ENCODE data around the gene AATK.

AATK gene

DNA sequence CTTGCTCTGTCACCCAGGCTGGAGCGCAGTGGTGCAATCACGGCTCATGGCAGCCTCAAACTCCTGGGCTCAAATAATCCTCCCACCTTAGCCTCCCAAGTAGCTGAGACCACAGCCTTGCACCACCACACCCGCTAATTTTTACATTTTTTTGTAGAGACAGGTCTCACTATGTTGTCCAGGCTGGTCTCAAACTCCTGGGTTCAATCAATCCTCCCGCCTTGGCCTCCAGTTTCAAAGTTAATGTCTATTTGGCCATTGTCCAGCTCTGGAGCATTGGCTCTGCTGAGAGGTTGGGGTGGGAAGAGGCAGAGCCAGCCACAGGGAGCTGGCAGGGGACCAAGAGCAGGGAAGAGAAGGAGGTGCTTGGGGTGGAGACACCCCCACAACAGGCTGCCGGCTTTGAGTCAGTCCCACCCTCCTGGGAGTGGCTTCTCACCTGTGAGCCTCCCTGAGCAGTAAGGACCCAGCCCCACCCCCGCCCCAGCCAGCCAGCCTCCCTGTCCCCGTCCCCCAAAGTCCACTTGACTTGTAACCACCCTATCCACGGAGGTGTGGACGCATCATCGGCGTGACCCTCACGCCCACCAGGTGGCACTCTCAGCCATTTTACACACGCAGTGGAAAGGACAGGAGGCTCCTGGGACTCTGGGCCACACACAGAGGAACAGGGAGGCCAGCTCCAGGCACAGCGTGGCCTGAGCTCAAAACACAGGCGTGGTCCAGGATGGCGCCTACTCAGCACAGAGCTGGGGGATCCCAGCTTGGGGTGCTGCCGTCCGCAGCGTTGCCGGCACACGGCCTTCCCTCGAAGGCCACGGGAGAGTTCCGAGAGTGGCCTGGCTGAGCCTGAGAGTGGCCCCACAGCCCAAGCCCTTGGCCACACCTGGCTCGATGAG, 23.5 kb downstream of the AATK start:
- no peak for DNase-seq

DNA sequence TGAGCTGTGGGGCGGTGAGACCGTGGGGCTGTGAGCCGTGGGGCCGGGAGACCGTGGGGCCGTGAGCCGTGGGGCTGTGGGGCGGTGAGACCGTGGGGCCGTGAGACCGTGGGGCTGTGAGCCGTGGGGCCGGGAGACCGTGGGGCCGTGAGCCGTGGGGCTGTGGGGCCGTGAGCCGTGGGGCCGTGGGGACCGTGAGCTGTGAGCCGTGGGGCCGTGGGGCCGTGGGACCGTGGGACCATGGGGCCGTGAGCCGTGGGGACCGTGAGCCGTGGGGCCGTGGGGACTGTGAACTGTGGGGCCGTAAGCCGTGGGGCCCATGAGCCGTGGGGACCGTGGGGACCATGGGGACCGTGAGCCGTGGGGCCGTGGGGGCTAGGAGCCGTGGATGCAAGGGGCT, 25.3 kb downstream of the AATK start:
- no peak for DNase-seq

DNA sequence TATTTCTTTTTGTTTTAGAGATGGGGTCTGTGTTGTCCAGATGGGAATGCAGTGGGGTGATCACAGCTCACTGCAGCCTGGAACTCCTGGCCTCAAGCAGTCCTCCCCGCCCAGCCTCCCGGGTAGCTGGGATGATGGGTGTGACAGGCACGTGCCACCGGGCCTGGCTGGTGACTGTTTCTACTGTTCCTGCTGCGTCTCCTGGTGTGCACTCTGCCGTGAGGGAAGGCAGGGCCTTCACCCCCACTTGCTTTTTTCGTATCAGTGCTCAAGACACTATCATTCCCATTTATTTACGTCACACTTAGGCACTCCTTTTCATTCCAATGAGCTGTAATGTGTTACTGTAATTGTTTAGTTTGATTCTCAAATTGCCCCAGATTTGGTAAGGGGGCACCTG, 26.0 kb downstream of the AATK start:
- DNase-seq, result no peak

DNA sequence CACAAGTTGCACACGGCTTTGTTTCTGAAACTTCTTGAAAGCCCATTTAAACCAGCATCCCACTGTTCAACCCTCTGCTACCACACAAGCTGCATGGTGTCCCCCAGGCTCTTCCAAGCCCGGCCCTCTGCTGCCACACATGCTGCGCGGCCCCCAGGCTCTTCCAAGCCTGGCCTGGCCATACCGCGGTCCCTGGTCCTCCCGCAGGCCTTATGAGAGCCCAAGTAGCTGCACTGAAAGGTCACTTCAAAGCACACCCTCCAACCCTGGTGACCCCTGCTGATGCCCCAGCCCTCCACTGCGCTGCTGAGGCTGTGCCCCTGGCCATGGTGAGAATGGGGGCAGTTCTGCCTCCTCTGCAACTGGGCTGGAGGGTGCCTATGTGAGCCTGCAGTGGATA, 26.6 kb downstream of the AATK start:
- no peak for DNase-seq

DNA sequence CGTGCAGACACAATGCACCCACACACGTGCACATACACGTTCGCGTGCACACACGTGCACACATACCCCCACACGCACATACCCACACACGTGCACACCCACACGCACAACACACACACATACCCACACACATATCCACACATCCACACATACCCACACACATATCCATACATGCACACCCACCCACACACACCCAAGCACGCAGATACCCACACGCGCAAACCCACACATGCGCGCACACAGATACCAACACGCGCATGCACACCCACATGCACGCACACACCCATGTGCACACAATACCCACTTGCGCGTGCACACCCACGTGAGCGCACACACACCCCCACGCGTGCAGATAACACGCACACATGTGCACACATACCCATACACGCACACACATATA, 27.5 kb downstream of the AATK start:
- no peak for DNase-seq

DNA sequence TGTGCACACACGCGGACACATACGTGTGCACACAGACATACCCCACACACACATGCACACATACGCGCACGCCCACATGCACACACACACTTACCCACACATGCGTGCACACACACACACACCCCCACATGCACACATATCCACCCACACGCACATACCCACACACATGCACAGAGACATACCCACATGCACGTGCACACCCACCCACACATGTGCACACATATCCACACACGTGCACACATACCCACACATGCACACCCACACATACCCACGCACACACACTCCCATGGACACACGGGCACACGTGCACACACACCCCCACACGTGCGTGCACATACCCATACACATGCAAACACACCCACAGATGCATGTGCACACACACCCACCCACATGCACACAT, 27.9 kb downstream of the AATK start:
- DNase-seq, result no peak

DNA sequence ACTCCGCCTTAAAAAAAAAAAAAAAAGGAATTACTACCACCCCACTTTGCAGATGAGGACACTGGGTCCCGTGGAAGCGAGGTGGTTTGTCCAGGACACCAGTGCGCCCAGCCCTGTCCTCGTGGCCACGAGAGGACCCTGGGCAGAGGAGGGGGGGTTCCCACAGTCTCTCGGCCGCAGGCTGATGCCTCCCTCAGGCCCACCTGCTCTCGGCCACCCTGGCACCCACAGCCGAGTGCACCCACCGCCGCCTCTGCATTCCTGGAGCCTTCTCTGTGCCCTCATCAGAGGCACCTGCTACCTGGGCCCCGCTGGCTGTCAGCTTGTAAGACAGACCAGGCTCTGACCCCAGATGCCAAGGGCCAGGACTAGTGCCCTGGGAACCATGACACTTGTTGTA, 28.8 kb downstream of the AATK start:
- no peak for DNase-seq

DNA sequence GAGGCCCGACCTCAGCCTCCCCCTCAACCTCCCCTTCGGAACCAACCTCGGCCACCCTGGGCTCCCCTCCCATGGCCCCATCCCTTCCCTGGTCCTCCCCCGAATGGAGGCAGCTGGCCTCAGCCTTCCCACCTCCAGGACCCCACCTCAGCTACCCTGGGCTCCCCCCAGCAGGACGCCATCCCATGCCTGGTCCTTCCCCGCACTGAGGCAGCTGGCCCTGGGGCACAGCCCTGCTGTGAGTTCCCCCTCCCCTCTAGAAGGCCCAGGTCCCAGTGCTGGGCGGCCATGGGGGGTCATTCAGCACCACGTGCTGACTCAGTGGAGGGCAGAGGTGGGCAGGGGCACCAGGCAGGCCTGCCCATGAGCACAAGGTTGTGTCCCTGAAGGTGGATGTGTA, 29.7 kb downstream of the AATK start:
- DNase-seq, result no peak

DNA sequence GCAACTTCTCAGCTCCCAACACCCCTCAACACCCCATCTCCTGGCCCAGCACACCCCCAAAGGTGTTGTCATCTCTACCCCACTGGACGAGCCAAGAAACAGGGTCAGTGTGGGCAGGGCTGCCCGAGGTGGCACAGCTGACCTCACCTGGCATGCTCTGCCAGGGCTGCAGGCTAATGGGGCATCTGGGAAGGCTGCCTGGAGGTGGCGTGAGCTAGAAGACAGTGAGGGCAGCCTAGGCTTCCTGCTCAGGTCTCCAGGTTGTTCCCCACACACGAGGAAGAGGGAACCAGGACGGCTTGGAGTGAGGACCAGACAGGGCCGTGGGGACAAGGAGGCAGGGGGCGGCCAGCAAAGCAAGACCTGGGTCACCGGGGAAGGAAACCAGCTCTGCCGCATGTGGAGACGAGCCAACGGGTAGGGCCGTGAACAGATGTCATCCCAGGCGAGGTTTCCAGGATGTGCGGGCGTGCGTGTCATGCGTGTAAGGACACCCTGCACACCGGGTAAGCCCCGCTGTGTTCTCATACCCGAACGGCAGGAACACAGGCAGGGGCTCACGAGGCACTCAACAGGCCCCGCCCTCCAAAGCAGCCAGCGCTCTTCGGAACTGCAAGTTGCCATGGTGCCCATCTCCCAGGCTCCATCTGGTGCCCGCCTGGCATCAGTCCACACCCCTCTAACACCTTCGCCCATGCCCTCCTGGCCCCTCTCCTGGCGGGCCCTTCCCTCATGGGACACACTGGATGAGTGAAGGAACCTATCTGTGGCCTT, 30.3 kb downstream of the AATK start:
- no peak for DNase-seq

DNA sequence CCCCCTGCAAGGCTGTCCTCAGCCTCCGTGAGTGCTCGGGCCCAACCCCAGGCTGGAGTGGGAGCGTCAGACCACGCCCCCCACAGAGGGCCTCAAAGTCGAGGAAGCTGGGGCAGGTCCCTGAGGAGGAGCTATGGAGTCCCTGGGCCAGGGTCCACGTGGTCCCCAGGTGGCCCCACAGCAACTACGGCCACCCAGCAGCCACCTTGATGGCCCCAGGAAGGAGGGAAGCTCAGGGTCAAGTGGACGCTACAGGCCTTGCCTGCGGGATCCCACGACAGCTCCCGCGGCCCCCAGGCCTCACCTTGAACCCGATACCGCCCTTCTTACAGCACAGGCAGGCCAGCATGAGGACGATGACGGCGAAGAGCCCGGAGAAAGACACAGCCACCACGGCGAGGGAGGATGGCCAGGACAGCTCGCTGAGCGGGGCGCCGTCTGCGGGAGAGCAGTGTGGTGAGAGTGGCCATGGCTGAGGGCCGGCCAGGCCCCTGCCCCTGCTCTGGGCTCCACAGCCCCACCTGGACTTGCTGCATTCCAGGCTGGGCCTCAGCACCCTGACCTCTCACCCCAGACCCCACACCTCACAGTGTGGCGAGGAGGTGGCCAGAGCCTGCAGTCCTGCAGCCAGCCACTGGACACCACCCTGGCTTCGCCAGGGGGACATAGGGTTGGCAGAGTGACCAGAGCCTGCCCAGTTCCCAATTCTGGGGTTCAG, 31.8 kb downstream of the AATK start:
- no peak for DNase-seq

DNA sequence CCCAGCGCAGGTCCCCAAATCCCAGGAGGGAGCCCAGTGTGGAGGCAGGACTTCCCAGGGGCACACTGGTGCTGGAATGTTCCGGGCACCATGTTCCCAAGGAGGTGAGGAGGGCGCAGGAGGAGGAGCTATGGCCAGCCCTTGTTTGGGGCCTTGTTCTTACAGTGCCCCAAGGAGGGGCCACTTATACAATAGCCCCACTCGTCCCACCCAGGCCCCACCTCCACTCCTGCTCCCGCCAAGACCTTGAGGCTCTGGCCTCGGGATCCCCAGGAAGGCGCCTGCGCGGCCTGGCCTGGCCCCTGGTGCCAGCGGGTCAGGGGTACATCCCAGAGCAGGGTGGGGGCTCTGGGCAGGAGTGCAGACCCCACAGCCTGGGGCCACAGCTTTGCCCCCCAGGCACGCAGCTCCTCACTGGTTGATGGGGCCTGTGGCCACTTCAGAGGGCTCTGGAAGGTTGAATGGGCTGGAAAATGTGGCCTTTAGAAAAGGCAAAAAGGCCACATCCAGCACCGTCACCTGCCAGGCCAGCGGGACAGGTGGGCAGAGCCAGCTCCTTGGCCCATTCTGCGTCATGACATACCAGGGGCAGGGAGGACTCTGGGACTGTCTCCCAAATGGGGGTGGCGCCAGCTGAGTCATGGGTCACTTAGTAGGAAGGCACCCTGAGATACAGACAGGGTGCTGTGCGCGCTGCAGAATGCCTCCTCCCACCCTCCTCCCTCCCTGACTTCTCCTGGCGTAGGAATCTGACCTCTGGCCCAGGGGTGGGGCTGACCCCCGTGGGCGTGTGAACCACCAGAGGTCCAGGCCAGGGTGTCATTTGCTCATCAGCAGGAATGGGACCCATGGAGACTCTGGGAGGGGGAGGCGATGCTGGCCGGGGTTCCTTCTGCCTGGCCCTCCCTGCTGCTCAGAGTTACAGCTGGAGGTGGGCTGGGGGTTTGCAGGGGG, 33.0 kb downstream of the AATK start:
- DNase-seq, result no peak

DNA sequence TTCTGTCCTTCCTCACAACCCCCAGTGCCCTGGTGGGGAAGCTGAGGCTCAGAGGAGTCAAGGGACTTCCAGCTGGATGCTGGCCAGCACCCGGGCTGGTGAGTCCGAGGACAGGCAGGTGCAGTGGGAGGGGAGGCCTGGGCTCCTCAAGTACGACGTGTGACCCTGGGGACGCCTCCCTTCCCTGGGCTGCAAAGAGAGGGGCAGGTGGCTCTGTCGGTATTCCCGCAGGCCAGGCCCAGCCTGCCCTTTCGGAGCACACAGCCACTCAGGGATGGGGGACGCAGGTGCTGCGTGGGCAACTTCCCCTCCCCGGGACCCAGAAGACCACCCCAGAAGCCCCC, 33.9 kb downstream of the AATK start:
- no peak for DNase-seq

DNA sequence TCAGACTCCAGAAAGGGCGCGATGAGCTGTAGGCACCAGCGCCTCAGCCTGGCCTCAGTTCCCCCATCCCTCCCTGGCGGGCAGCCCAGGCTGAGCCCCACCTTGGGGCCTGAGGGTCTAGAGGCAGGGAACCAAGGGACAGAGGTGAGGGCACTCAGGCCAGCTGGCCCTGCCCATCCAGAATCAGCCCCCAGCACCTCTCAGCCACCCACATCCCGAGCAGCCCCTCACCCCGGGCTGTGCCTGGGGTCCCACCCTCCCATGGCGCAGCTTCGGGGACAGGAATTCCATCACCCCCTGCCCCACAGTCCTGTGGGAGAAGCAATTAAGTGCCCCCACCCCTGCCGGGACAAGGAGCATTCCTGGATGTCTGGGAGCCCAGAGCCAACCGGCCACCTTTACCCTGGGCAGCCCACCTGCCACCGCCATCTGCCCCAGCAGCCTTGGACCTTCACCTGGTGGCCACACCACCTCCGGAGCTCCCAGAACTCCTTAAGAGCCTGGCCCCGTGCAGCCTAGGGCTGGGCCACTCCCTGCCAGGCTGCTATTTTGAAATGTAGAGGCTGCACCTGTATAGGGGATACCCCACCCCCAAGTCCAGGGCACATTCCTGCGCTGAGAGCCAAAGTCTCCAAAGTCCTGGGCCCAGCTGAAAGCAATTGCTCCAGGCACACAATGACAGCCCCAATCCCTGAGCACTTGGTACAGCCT, 34.4 kb downstream of the AATK start:
- DNase-seq, result no peak

DNA sequence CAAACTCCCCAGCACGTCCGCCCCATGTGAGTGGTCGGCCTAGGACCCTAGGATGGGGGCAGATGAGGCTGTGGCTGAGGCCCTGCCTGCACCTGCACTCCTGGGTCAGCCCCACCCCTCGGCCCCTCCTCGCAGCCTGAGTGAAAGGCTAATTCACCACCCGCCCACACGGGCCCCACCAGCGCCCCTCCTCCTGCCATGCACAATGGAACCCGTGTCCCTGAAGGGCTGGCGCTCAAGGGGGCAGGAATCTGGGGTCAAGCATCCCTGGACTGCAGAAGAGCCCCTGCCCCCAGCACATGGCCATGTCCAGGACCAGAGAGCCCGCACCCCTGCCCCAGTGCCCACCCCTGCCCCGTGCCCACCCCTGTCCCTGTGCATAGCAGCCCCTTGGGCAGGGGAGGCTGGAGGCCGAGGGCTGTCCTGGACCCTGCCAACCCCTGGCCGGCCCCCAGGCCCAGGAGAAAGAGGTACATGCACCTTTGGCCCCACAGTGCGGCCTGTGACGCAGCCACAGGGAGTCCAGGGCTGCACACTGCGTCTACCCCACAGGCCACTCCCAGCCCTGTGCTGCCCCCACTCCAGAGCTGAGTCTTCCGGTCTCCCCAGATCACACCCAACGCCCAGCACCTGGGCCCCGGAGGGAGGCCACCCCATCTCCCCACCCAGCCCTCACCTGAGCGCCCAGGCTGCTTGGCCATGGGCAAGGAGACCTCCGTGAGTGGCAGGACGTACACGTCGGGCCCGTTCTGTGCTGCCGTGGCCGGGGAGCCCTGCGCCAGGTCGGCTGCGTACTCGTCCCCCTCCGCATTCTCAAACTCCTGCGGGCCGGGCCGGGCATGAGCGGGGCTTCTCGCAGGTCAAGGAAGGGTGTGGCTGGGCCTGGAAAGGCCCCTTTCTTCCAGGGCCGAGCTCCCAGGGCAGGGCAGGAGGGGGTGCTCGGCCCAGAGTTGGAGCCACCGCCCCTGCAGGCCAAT, 35.3 kb downstream of the AATK start:
- DNase-seq, result no peak

DNA sequence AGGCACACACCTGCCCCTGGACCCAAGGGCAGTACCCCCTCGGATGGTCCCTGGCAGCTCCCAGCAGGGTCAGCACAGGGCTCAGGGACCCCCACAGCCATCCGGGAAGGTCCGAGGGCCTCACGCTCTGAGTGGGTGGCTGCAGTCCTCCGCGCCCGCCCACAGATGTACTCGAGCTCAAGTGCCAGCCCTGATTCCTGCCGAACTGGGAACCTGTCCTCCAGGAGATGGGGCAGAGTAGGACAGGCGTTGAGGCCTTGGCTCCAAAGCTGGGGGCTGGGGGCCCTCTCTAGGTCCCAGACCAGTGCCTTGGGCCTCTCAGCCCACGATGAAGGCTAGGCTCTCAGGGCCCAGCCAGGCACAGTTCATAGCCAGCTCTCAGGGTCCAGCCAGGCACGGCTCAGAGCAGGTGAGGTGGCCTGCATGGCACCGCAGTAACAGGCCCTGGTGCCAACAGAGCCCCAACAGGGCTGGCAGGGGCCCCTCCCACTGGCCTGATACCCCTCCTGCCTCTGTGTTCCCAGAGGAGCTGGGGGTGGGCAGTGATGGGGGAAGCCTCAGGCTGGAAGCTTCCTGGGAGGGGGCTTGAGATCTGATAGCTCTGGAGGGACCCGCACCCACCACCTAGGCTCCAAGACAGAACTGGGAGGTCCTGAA, 36.2 kb downstream of the AATK start:
- DNase-seq, result no peak

DNA sequence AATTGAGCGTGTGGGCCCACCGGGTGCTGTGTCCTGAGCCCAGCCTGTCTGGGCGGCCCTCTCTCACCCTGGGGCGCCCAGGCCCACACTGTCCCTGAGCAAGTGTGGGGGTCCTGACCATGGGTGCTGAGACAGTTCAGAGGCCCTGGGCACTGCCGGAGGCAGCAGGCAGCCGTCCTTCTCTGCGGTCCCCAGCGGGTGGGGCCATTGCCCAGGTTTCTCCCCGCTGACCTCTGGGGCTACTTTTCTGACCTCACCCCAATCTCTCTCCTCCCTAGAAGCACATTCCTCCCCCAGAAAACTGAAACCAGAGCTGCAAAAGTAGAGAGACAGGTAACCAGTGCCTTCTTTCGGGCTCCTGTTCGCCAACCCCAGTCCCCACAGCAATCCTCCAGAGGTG, 36.7 kb downstream of the AATK start:
- DNase-seq, result no peak

DNA sequence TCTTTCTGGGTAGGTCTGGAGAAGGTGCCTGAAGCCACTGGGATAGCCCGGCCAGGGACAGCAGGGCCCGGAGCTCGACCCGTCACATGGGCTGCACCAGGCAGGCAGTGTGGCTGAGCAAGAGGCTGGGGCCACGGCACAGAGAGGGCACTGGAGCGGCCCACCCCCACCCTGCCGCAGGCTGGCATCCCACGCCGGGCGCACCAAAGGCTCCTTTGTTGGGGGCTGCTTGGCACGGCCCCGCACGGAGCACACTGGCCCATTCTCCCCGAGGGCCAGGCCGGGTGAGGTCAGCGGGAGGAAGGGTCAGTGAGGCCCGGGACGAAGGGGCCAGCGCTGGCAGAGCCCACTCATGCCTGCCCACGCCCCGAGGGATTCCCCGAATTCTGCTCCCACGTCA, 37.2 kb downstream of the AATK start:
- DNase-seq, result no peak

DNA sequence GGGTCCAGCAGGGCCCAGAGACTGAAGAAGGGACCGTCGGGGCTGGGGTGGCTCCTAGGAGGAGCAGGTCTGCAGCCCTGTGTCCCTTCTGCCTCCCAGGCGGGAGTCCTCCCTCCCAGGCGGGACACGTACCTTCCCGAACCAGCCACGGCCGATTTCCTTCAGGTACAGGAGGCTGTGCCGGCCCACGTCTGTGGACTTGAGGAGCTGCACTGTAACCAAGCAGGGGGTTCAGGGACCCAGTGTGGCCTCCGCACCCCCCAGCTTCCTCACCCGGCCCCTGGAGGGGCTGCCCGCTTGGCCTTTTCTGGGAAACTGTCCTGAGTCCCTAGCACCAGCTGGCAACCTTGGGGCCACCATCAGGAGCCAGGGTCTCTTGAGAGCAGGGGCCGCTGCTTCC, 37.7 kb downstream of the AATK start:
- DNase-seq, result no peak

DNA sequence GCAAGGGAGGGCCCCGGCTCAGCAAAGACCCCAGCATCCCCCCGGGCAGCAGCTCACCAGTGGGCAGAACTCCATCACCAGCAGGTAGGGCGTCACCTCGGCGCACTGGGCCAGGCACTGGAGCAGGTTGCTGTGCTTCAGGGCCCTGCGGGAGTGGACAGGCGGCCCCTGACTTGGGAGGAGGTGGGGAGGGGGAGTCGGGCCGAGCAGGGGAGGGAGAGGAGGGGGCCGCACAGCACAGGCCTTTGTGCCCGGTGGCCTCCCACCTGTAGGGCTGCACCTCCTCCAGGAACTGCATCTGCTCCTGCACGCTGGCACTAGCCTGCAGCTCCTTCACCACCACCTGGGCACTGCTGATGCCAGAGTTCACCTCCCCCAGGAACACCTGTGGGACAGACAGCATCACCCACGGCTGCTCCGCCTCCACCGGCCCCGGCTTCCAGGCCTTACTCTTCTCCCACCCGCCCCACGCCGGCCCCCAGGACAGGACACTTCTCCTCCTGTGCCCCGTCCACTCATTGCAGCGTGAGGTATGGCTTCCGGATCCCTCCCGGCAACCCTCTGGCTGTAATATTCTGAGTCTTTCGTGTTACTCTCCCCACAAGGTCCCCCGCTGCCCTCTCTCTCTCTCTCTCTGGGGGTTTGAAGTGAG, 38.4 kb downstream of the AATK start:
- DNase-seq, result no peak

DNA sequence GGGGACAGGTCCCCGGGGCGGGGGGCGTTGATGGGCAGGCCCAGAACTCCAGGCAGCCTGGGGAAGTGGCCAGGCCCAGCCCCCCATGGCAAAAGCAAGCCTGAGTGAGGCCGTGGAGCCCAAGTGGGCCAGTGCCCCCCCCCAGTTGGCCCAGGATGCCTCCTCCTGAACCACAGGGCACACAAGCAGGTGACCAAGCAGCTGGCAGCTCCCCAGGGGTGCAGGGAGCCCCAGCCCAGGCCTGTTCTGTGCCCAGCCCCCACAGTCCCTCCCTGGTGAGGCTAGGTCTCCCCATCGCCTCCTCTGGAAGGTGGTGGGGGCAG, 38.9 kb downstream of the AATK start:
- DNase-seq, result no peak

All from cortex of kidney (tissue), 1 donor.